Measurements from ENCODE around the gene TCF7. TPM values are rescaled to one million over a fixed set of nuclear protein-coding genes. Genes with fewer than 3 reads are reported as not detected.

The TCF7 gene
- total and polyA plus RNA-seq, 4 donors = 1.3 to 2.7 (median 2.2) TPM

DNA sequence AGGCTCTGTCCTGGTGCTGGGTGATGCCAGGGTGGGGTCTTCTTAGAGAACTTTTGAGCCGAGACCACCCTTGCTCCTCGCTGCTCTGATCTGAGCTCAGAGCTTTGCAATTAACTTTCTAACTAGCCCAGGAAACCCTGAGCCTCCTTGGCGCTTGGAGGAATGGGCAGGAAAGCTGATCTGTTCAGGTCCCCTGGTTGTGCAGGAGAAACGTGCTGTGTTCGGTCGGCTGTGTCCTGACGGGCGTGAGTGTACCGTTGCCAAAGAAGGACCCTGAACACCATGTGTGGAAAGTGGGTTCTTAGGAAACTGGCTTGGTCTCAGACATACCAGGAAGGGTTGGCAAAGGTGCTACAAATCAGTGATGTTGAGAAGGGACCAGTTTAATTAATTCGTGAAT lies 1.8 kb downstream of the TCF7 start:
- no peak for DNase-seq (ENCODE audit: low spot score)
- Histone ChIP-seq H3K4me3 (ENCODE audit: low read depth in 1 of 3, low read length in 3 of 3) (no peak overlapping the region), H3K27me3 (ENCODE audit: control insufficient read depth in 4 of 4, insufficient read depth in 4 of 4, low read length in 3 of 4) (no peaks in the 10 kb centered on the region), H3K4me1 (ENCODE audit: control insufficient read depth in 4 of 4, insufficient read depth in 4 of 4, low read length in 3 of 4) (peaks cover 2 to 14% (median 8%) of the 10 kb centered on the region in 4 donors), H3K9me3 (ENCODE audit: control insufficient read depth in 4 of 4, low read length in 3 of 4) (no peaks in the 10 kb centered on the region), H3K27ac (ENCODE audit: low read depth in 1 of 2, low read length in 2 of 2) (no peak overlapping the region), H3K36me3 (ENCODE audit: control insufficient read depth in 4 of 4, insufficient read depth in 3 of 4, low read depth in 1 of 4, low read length in 3 of 4) (no peaks in the 10 kb centered on the region), H3K9ac (ENCODE audit: low read depth in 1 of 2, low read length in 2 of 2) (no peak overlapping the region)
- 92% methylated on average over 10 of the region's 10 CpGs for WGBS
- no peak for TF ChIP-seq JUND (IDR thresholded peaks at IDR 0.05)
- no peak for TF ChIP-seq YY1 (IDR thresholded peaks at IDR 0.05)
- no peak for TF ChIP-seq FOXA2 (IDR thresholded peaks at IDR 0.05)
- TF ChIP-seq, protein P1, sequence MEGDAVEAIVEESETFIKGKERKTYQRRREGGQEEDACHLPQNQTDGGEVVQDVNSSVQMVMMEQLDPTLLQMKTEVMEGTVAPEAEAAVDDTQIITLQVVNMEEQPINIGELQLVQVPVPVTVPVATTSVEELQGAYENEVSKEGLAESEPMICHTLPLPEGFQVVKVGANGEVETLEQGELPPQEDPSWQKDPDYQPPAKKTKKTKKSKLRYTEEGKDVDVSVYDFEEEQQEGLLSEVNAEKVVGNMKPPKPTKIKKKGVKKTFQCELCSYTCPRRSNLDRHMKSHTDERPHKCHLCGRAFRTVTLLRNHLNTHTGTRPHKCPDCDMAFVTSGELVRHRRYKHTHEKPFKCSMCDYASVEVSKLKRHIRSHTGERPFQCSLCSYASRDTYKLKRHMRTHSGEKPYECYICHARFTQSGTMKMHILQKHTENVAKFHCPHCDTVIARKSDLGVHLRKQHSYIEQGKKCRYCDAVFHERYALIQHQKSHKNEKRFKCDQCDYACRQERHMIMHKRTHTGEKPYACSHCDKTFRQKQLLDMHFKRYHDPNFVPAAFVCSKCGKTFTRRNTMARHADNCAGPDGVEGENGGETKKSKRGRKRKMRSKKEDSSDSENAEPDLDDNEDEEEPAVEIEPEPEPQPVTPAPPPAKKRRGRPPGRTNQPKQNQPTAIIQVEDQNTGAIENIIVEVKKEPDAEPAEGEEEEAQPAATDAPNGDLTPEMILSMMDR (IDR thresholded peaks at IDR 0.05; ENCODE audit: low read depth, low read length, missing input control) = no peak
- TF ChIP-seq RXRA (IDR thresholded peaks at IDR 0.05) = no peak
- TF ChIP-seq, protein P2, sequence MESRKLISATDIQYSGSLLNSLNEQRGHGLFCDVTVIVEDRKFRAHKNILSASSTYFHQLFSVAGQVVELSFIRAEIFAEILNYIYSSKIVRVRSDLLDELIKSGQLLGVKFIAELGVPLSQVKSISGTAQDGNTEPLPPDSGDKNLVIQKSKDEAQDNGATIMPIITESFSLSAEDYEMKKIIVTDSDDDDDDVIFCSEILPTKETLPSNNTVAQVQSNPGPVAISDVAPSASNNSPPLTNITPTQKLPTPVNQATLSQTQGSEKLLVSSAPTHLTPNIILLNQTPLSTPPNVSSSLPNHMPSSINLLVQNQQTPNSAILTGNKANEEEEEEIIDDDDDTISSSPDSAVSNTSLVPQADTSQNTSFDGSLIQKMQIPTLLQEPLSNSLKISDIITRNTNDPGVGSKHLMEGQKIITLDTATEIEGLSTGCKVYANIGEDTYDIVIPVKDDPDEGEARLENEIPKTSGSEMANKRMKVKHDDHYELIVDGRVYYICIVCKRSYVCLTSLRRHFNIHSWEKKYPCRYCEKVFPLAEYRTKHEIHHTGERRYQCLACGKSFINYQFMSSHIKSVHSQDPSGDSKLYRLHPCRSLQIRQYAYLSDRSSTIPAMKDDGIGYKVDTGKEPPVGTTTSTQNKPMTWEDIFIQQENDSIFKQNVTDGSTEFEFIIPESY (IDR thresholded peaks at IDR 0.05) = no peak
- TF ChIP-seq, protein P3, sequence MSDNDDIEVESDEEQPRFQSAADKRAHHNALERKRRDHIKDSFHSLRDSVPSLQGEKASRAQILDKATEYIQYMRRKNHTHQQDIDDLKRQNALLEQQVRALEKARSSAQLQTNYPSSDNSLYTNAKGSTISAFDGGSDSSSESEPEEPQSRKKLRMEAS (IDR thresholded peaks at IDR 0.05) = no peak
- TF ChIP-seq, protein P4, sequence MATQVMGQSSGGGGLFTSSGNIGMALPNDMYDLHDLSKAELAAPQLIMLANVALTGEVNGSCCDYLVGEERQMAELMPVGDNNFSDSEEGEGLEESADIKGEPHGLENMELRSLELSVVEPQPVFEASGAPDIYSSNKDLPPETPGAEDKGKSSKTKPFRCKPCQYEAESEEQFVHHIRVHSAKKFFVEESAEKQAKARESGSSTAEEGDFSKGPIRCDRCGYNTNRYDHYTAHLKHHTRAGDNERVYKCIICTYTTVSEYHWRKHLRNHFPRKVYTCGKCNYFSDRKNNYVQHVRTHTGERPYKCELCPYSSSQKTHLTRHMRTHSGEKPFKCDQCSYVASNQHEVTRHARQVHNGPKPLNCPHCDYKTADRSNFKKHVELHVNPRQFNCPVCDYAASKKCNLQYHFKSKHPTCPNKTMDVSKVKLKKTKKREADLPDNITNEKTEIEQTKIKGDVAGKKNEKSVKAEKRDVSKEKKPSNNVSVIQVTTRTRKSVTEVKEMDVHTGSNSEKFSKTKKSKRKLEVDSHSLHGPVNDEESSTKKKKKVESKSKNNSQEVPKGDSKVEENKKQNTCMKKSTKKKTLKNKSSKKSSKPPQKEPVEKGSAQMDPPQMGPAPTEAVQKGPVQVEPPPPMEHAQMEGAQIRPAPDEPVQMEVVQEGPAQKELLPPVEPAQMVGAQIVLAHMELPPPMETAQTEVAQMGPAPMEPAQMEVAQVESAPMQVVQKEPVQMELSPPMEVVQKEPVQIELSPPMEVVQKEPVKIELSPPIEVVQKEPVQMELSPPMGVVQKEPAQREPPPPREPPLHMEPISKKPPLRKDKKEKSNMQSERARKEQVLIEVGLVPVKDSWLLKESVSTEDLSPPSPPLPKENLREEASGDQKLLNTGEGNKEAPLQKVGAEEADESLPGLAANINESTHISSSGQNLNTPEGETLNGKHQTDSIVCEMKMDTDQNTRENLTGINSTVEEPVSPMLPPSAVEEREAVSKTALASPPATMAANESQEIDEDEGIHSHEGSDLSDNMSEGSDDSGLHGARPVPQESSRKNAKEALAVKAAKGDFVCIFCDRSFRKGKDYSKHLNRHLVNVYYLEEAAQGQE (IDR thresholded peaks at IDR 0.05) = no peak
- TF ChIP-seq SP1 (IDR thresholded peaks at IDR 0.05) = no peak
- TF ChIP-seq, protein P5, sequence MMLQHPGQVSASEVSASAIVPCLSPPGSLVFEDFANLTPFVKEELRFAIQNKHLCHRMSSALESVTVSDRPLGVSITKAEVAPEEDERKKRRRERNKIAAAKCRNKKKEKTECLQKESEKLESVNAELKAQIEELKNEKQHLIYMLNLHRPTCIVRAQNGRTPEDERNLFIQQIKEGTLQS (IDR thresholded peaks at IDR 0.05) = no peak
- TF ChIP-seq HNF4A (conservative IDR thresholded peaks at IDR 0.05) = no peak
- no peak for TF ChIP-seq EGR1 (IDR thresholded peaks at IDR 0.05; ENCODE audit: low read depth in 2 of 2)
- no peak for TF ChIP-seq RAD21 (IDR thresholded peaks at IDR 0.05)
- TF ChIP-seq FOXA1 (IDR thresholded peaks at IDR 0.05) = no peak
- TF ChIP-seq GABPA (IDR thresholded peaks at IDR 0.05 in 1 of 2, conservative IDR thresholded peaks at IDR 0.05 in 1 of 2) = no peak
- no peak for TF ChIP-seq HNF4G (IDR thresholded peaks at IDR 0.05)
- TF ChIP-seq NR2F2 (IDR thresholded peaks at IDR 0.05) = no peak
- no peak for TF ChIP-seq TAF1 (conservative IDR thresholded peaks at IDR 0.05)

Data from liver (tissue), 9 donors.